HEK293 (cell line): ENCODE data around the gene S100P.

Source experiments
- CTCF ChIA-PET: fragments of 350-600 bp; formaldehyde crosslinking; extraction: SDS; loops from one replicate; lab custom pipeline; 2021; ENCODE audit warnings: antibody characterized with exemption; lab: Yijun Ruan, JAX
- POLR2A ChIA-PET: fragments of 300-600 bp; formaldehyde crosslinking; extraction: SDS; loops from one replicate; lab custom pipeline; 2020; ENCODE audit warnings: antibody characterized with exemption, inconsistent platforms; lab: Yijun Ruan, JAX
- H3K27ac ChIP-seq: fragments of 200-500 bp; sonication (Bioruptor generic); 2 replicates; pipeline ENCODE4 v1.5.1; 2014; ENCODE audit warnings: low read depth, low read length, control low read depth, inconsistent platforms; ENCODE audit errors: extremely low read depth
- H3K36me3 ChIP-seq, 2 experiments: fragments of 200-500 bp in 1 of 2; sonication (Bioruptor generic) in 1 of 2; 1 replicate in 1 of 2; 2 replicates in 1 of 2; pipeline ENCODE4 v1.5.1; 2014 to 2017; ENCODE audit warnings: inconsistent platforms in 2 of 2, low read length in 2 of 2; ENCODE audit not compliant: control insufficient read depth in 2 of 2, insufficient read depth in 1 of 2
- H3K4me1 ChIP-seq: fragments of 200-500 bp; sonication (Bioruptor generic); 2 replicates; pipeline ENCODE4 v1.5.1; 2014; ENCODE audit warnings: mild to moderate bottlenecking, low read length, inconsistent platforms; ENCODE audit not compliant: control insufficient read depth, insufficient read depth
- H3K4me3 ChIP-seq: 2 replicates; pipeline ENCODE4 v1.5.1; 2011; ENCODE audit warnings: low read depth, mild to moderate bottlenecking, control low read depth, low read length, moderate library complexity
- H3K9me3 ChIP-seq: fragments of 200-500 bp; sonication (Bioruptor generic); 2 replicates; pipeline ENCODE4 v1.5.1; 2014; ENCODE audit warnings: low read depth, low read length, inconsistent platforms; ENCODE audit not compliant: control insufficient read depth, insufficient read depth
- GFI1B ChIP-seq: fragments of 450-650 bp; formaldehyde crosslinking; IDR thresholded peaks from 2 replicates; pipeline ENCODE4 v1.5.1; 2016; ENCODE audit warnings: missing biosample characterization, missing genetic modification characterization
- MEIS1 ChIP-seq: sonication (generic); formaldehyde crosslinking; IDR thresholded peaks from 2 replicates; pipeline ENCODE4 v1.8.1; 2022; ENCODE audit warnings: missing genetic modification reagents, mild to moderate bottlenecking, borderline replicate concordance
- ZBTB48 ChIP-seq: fragments of 450-650 bp; formaldehyde crosslinking; IDR thresholded peaks from 2 replicates; pipeline ENCODE4 v1.5.1; 2016; ENCODE audit warnings: missing biosample characterization, missing genetic modification characterization
- ZBTB8A ChIP-seq: fragments of 450-650 bp; formaldehyde crosslinking; IDR thresholded peaks from 2 replicates; pipeline ENCODE4 v1.5.1; 2016; ENCODE audit warnings: missing biosample characterization, missing genetic modification characterization
- ZNF140 ChIP-seq: fragments of 450-650 bp; formaldehyde crosslinking; IDR thresholded peaks from 2 replicates; pipeline ENCODE4 v1.5.1; 2016; ENCODE audit warnings: missing biosample characterization, missing genetic modification characterization
- ZNF169 ChIP-seq: fragments of 450-650 bp; formaldehyde crosslinking; IDR thresholded peaks from 2 replicates; pipeline ENCODE4 v1.5.1; 2016; ENCODE audit warnings: missing biosample characterization, missing genetic modification characterization
- ZNF19 ChIP-seq: fragments of 450-650 bp; formaldehyde crosslinking; IDR thresholded peaks from 2 replicates; pipeline ENCODE4; 2016; ENCODE audit warnings: missing biosample characterization, missing genetic modification characterization, low read depth
- ZNF2 ChIP-seq: fragments of 450-650 bp; formaldehyde crosslinking; IDR thresholded peaks from 2 replicates; pipeline ENCODE4 v1.5.1; 2016; ENCODE audit warnings: missing biosample characterization, missing genetic modification characterization
- ZNF202 ChIP-seq: fragments of 450-650 bp; formaldehyde crosslinking; IDR thresholded peaks from 2 replicates; pipeline ENCODE4 v1.5.1; 2016; ENCODE audit warnings: missing biosample characterization, missing genetic modification characterization, borderline replicate concordance
- ZNF302 ChIP-seq: fragments of 450-650 bp; formaldehyde crosslinking; IDR thresholded peaks from 2 replicates; pipeline ENCODE4 v1.5.1; 2016; ENCODE audit warnings: missing biosample characterization, missing genetic modification characterization, low read depth
- ZNF324 ChIP-seq: fragments of 450-650 bp; formaldehyde crosslinking; IDR thresholded peaks from 2 replicates; pipeline ENCODE4 v1.5.1; 2016; ENCODE audit warnings: missing biosample characterization, missing genetic modification characterization
- ZNF394 ChIP-seq: fragments of 450-650 bp; formaldehyde crosslinking; IDR thresholded peaks from 2 replicates; pipeline ENCODE4 v1.5.1; 2016; ENCODE audit warnings: missing biosample characterization, missing genetic modification characterization, mild to moderate bottlenecking, moderate library complexity, borderline replicate concordance
- ZNF558 ChIP-seq: fragments of 450-650 bp; formaldehyde crosslinking; IDR thresholded peaks from 2 replicates; pipeline ENCODE4 v1.5.1; 2016; ENCODE audit warnings: missing biosample characterization, missing genetic modification characterization
- ZNF571 ChIP-seq: fragments of 450-650 bp; formaldehyde crosslinking; IDR thresholded peaks from 2 replicates; pipeline ENCODE4 v1.5.0; 2017; ENCODE audit warnings: missing biosample characterization, missing genetic modification characterization
- ZNF624 ChIP-seq: fragments of 450-650 bp; formaldehyde crosslinking; IDR thresholded peaks from 2 replicates; pipeline ENCODE4 v1.5.1; 2017; ENCODE audit warnings: missing biosample characterization, missing genetic modification characterization
- ZNF777 ChIP-seq: fragments of 450-650 bp; formaldehyde crosslinking; IDR thresholded peaks from 2 replicates; pipeline ENCODE4 v1.5.1; 2017; ENCODE audit warnings: missing biosample characterization, missing genetic modification characterization, borderline replicate concordance
- TF ChIP-seq, protein P1 (sequence below): fragments of 450-650 bp; formaldehyde crosslinking; IDR thresholded peaks from 2 replicates; pipeline ENCODE4 v1.5.1; 2016; ENCODE audit warnings: missing biosample characterization, missing genetic modification characterization
- TF ChIP-seq, protein P2 (sequence below): fragments of 450-650 bp; formaldehyde crosslinking; IDR thresholded peaks from 2 replicates; pipeline ENCODE4 v1.5.1; 2016; ENCODE audit warnings: missing biosample characterization, missing genetic modification characterization, borderline replicate concordance
- TF ChIP-seq, protein P3 (sequence below): fragments of 450-650 bp; formaldehyde crosslinking; optimal IDR thresholded peaks from 2 replicates; pipeline ENCODE3; 2016; ENCODE audit warnings: missing biosample characterization, mild to moderate bottlenecking, missing genetic modification characterization
- TF ChIP-seq, protein P4 (sequence below): fragments of 450-650 bp; formaldehyde crosslinking; IDR thresholded peaks from 2 replicates; pipeline ENCODE4 v1.5.0; 2017; ENCODE audit warnings: missing biosample characterization, missing genetic modification characterization, borderline replicate concordance

Gene S100P

DNA sequence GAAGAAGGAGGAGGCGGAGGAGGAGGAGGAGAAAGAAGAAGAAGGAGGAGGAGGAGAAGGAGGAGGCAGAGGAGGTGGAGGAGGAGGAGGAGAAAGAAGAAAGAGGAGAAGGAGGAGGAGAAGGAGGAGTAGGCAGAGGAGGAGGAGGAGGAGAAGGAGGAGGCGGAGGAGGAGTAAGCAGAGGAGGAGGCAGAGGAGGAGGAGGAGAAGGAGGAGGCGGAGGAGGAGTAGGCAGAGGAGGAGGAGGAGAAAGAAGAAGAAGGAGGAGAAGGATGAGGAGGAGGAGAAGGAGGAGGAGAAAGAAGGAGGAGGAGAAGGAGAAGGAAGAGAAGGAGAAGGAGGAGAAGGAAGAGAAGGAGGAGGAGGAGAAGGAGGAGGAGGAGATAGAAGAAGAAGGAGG, 33.2 kb upstream of the S100P start (continued):
- TF ChIP-seq, protein P1, sequence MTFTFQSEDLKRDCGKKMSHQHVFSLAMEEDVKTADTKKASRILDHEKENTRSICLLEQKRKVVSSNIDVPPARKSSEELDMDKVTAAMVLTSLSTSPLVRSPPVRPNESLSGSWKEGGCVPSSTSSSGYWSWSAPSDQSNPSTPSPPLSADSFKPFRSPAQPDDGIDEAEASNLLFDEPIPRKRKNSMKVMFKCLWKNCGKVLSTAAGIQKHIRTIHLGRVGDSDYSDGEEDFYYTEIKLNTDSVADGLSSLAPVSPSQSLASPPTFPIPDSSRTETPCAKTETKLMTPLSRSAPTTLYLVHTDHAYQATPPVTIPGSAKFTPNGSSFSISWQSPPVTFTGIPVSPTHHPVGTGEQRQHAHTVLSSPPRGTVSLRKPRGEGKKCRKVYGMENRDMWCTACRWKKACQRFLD (tag by site-specific recombination), result no peak
- TF ChIP-seq ZNF202 (tag by site-specific recombination), result no peak
- no peak for TF ChIP-seq ZNF571 (tag by site-specific recombination)
- TF ChIP-seq, protein P2, sequence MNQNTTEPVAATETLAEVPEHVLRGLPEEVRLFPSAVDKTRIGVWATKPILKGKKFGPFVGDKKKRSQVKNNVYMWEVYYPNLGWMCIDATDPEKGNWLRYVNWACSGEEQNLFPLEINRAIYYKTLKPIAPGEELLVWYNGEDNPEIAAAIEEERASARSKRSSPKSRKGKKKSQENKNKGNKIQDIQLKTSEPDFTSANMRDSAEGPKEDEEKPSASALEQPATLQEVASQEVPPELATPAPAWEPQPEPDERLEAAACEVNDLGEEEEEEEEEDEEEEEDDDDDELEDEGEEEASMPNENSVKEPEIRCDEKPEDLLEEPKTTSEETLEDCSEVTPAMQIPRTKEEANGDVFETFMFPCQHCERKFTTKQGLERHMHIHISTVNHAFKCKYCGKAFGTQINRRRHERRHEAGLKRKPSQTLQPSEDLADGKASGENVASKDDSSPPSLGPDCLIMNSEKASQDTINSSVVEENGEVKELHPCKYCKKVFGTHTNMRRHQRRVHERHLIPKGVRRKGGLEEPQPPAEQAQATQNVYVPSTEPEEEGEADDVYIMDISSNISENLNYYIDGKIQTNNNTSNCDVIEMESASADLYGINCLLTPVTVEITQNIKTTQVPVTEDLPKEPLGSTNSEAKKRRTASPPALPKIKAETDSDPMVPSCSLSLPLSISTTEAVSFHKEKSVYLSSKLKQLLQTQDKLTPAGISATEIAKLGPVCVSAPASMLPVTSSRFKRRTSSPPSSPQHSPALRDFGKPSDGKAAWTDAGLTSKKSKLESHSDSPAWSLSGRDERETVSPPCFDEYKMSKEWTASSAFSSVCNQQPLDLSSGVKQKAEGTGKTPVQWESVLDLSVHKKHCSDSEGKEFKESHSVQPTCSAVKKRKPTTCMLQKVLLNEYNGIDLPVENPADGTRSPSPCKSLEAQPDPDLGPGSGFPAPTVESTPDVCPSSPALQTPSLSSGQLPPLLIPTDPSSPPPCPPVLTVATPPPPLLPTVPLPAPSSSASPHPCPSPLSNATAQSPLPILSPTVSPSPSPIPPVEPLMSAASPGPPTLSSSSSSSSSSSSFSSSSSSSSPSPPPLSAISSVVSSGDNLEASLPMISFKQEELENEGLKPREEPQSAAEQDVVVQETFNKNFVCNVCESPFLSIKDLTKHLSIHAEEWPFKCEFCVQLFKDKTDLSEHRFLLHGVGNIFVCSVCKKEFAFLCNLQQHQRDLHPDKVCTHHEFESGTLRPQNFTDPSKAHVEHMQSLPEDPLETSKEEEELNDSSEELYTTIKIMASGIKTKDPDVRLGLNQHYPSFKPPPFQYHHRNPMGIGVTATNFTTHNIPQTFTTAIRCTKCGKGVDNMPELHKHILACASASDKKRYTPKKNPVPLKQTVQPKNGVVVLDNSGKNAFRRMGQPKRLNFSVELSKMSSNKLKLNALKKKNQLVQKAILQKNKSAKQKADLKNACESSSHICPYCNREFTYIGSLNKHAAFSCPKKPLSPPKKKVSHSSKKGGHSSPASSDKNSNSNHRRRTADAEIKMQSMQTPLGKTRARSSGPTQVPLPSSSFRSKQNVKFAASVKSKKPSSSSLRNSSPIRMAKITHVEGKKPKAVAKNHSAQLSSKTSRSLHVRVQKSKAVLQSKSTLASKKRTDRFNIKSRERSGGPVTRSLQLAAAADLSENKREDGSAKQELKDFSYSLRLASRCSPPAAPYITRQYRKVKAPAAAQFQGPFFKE (tag by site-specific recombination), result no peak
- TF ChIP-seq MEIS1 (CRISPR knock-in tag), result no peak

DNA sequence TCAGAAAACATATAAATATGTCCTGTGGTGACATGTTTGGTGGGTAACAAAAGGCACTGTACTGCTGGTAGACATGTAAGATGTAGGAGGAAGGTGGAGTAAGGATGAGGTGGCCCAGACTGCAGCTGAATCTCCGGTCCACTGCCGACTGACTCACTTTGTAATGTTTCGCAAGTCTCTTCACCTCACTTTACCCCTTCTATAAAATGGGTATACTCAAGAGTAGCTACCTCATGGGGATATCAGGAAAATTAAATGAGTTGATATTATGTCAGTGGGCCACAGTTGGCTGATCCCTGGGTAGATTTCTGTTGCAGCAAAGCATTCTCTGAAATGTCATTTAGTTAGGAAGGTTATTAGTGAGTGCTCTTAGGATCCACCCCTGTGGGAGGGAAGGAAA, 31.1 kb upstream of the S100P start:
- ChIA-PET CTCF (interaction anchor here (1.0 kb wide), 1 partner anchor 13 kb away, joined by 3 read pairs; no protein-coding TSS in a partner anchor), POLR2A (interaction anchor here (2.4 kb wide), 1 partner anchor 22 kb away, joined by 10 read pairs; the partner anchor contains the start of gene MRFAP1)
- H3K4me3 ChIP-seq, result no peak overlapping the region
- H3K4me1 ChIP-seq, result no peaks in the 10 kb centered on the region
- H3K36me3 ChIP-seq, result no peaks in the 10 kb centered on the region
- H3K27ac ChIP-seq, result no peak overlapping the region
- no peaks in the 10 kb centered on the region for H3K9me3 ChIP-seq
- TF ChIP-seq ZNF777 (tag by site-specific recombination), result no peak
- no peak for TF ChIP-seq ZBTB48 (tag by site-specific recombination)
- no peak for TF ChIP-seq ZBTB8A (tag by site-specific recombination)
- no peak for TF ChIP-seq ZNF140 (tag by site-specific recombination)
- no peak for TF ChIP-seq ZNF169 (tag by site-specific recombination)
- TF ChIP-seq, protein P3, sequence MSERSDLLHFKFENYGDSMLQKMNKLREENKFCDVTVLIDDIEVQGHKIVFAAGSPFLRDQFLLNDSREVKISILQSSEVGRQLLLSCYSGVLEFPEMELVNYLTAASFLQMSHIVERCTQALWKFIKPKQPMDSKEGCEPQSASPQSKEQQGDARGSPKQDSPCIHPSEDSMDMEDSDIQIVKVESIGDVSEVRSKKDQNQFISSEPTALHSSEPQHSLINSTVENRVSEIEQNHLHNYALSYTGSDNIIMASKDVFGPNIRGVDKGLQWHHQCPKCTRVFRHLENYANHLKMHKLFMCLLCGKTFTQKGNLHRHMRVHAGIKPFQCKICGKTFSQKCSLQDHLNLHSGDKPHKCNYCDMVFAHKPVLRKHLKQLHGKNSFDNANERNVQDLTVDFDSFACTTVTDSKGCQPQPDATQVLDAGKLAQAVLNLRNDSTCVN, result no peak
- TF ChIP-seq, protein P2 (tag by site-specific recombination), result no peak
- TF ChIP-seq ZNF624 (tag by site-specific recombination), result no peak
- TF ChIP-seq ZNF324 (tag by site-specific recombination), result no peak
- no peak for TF ChIP-seq ZNF19 (tag by site-specific recombination)
- no peak for TF ChIP-seq ZNF558 (tag by site-specific recombination)
- no peak for TF ChIP-seq ZNF394 (tag by site-specific recombination)
- TF ChIP-seq, protein P4, sequence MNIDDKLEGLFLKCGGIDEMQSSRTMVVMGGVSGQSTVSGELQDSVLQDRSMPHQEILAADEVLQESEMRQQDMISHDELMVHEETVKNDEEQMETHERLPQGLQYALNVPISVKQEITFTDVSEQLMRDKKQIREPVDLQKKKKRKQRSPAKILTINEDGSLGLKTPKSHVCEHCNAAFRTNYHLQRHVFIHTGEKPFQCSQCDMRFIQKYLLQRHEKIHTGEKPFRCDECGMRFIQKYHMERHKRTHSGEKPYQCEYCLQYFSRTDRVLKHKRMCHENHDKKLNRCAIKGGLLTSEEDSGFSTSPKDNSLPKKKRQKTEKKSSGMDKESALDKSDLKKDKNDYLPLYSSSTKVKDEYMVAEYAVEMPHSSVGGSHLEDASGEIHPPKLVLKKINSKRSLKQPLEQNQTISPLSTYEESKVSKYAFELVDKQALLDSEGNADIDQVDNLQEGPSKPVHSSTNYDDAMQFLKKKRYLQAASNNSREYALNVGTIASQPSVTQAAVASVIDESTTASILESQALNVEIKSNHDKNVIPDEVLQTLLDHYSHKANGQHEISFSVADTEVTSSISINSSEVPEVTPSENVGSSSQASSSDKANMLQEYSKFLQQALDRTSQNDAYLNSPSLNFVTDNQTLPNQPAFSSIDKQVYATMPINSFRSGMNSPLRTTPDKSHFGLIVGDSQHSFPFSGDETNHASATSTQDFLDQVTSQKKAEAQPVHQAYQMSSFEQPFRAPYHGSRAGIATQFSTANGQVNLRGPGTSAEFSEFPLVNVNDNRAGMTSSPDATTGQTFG (tag by site-specific recombination), result no peak
- no peak for TF ChIP-seq ZNF2 (tag by site-specific recombination)
- no peak for TF ChIP-seq GFI1B (tag by site-specific recombination)
- no peak for TF ChIP-seq ZNF302 (tag by site-specific recombination)
